Hindlimb muscle (tissue), 1 donor: ENCODE data around the gene ZC3H11A. TPM values are rescaled to one million over a fixed set of nuclear protein-coding genes. Genes with fewer than 3 reads are reported as not detected.
"Not testable (repeated sequence)": the region's sequence is repeated elsewhere in the genome, so short reads cannot be mapped to it uniquely, and the experiment has no call there.

Source experiments
- DNase-seq: peaks from one replicate; pipeline ENCODE4 v3.0.0-alpha.2; 2013
- polyA plus RNA-seq: library from polyadenylated mRNA; unstranded; fragments of 120-200 nt; gene quantifications from one replicate; pipeline ENCODE4 v1.2.1, GENCODE V29; 2013; ENCODE audit not compliant: insufficient read length

Gene ZC3H11A
- polyA plus RNA-seq, 1 donor: 82.4 TPM

DNA sequence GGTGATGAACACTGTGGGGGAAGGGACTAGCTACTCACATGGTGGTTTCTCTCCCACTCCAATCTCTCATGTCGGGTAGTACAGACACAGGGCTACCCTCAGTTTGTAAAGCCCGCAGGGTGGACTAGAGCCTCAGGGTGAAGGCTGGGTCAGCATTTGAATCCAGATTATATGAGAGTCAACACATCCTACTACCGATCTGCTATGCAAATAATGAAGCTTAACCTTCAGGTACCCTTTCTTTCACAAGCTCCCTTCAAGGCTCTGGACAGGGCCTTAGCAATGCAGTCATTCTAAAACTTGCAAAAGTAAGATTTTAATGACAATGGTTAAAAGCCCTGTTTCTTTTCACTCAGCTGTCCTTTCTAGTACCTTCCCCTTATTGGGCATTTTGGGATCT, 5.5 kb upstream of the ZC3H11A start:
- no peak for DNase-seq

- no peak for DNase-seq
These were observed 3.9 kb upstream of the ZC3H11A start for GRCh38 chr1:203791498-203791897.

DNA sequence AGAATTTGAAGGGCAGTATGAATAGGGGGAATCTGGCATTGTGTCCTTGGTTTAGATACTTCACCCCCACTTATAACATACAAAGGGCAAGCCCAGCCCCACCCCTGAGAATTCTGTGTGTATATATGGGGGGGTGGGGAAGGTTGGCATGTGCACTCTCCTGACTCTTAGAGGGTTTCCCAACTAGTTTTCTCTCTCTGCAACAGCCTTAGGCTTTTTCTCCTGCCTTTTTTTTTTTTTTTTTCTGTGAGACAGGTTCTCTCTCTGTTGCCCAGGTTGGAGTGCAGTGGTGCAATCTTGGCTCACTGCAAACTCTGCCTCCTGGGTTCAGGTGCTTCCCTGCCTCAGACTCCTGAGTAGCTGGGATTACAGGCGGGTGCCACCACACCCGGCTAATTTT, 2.9 kb upstream of the ZC3H11A start:
- DNase-seq: no peak

DNA sequence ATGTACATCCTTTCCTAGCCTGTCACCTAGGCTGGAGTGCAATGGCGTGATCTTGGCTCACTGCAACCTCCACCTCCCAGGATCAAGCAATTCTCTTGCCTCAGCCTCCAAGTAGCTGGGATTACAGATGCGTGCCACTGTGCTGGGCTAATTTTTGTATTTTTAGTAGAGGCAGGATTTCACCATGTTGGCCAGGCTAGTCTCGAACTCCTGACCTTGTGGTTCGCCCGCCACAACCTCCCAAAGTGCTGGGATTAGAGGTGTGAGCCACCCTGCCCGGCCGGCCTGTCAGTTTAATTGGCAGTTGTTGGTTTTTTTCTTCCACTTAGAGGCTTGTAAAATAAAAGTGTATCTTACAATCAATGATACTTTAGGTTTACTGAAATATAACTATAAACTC, 1.9 kb upstream of the ZC3H11A start:
- DNase-seq: not testable (repeated sequence)

- DNase-seq: no peak
These were observed 521 bp upstream of the ZC3H11A start for GRCh38 chr1:203794764-203795440.

GRCh38 chr1:203796236-203796605, 798 bp downstream of the ZC3H11A start:
- DNase-seq: peak; percentile 42

GRCh38 chr1:203797216-203797615, 1.8 kb downstream of the ZC3H11A start:
- DNase-seq: no peak

DNA sequence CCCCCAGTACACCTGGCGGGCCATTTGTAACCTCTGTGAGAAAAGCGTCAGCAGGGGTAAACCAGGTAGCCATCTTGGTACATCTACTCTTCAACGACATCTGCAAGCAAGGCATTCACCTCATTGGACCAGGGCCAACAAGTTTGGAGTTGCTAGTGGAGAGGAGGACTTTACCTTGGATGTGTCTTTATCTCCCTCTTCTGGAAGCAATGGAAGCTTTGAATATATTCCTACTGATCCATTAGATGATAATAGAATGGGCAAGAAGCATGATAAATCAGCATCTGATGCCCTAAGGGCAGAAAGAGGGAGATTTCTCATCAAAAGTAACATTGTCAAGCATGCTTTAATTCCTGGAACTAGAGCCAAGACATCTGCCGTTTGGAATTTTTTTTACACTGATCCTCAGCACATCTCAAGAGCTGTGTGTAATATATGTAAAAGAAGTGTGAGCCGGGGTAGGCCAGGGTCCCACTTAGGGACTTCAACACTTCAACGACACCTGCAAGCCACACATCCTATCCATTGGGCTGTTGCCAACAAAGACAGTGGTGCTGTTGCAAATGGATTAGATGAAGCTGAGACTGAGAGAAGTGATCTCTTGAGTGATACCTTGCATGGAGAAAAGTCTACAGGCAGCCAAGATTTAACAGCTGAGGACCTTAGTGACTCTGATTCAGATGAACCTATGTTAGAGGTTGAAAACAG, 2.7 kb downstream of the ZC3H11A start:
- no peak for DNase-seq

DNA sequence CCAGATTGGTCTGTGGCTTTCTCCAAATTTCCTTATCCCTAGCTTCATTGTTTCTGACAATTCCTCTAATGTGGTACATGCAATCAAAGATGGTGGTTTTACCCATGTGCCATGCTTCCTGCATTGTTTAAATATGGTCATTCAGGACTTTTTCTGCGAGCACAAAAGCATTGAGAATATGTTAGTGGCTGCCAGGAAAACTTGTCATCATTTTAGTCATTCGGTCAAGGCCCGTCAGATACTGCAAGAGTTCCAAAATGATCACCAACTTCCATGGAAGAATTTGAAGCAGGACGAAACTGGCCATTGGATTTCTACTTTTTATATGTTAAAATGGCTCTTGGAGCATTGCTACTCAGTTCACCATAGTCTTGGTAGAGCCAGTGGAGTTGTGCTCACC, 3.7 kb downstream of the ZC3H11A start:
- no peak for DNase-seq

GRCh38 chr1:203799971-203800370, 4.5 kb downstream of the ZC3H11A start:
- DNase-seq: no peak

DNA sequence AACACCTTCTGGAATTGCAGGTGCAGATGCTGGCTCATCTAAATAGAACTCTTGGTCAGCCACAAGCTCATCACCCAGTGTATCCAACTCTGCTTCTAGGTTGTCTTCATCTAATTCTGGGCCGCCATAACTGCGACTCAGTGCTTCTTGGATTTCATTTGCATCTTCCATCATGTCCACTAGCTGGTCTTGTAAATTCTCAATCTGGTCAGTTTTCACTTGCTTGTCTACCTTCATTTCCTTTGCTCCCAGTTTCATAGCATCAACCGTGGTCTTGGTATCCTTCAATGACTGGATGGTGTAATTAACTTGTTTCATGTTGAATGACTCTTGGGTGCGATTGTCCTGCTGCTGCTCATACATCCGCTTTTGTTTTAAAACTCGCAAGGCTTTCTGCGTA, 10.3 kb downstream of the ZC3H11A start:
- no peak for DNase-seq

- DNase-seq: no peak
These were observed 11.8 kb downstream of the ZC3H11A start for GRCh38 chr1:203807196-203807595.

DNA sequence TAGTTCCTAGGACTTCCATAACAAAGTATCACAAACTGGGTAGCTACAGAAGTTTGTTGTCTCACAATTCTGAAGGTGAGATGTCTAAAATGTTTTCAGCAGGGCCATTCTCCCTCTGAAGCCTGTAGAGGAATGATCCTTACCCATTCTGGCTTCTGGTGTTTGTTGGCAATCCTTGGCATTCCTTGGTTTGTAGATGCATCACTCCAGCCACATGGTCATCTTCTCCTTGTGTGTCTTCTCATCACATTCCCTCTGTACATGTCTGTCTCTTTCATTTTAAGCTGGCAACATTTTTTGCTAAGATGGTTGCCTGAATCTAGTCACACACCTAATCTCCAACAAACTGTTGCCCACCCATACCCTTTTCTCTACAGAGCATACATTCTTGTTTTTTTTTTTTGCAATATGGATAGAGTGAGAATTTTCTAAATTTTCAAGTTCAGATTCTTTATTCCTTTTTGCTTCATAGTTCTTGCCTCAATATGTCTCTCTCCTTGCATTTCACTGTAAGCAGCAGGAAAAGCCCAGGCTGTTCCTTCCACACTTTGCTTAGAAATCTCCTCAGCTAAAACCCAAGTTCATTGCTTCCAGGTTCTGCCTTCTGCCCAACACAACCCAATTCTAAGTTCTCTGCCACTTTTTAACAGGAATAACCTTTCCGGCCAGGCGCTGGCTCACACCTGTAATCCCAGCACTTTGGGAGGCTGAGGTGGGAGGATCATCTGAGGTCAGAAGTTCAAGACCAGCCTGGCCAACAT, 18.3 kb downstream of the ZC3H11A start:
- DNase-seq: no peak

DNA sequence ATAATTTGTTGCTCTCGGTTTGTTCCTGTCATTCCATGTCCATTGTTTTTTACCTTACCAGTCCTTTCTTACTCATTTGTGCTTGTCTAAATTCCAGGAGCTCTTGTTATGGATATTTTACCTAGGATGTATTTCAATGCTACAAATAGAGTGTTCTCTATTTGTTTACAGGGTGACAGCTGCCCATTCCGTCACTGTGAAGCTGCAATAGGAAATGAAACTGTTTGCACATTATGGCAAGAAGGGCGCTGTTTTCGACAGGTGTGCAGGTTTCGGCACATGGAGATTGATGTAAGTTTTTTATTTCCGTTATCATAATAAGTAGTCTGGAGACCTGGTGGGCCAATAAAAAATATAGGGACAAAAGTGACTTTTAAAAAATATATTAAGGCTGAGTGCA, 23.0 kb downstream of the ZC3H11A start:
- DNase-seq: no peak

DNA sequence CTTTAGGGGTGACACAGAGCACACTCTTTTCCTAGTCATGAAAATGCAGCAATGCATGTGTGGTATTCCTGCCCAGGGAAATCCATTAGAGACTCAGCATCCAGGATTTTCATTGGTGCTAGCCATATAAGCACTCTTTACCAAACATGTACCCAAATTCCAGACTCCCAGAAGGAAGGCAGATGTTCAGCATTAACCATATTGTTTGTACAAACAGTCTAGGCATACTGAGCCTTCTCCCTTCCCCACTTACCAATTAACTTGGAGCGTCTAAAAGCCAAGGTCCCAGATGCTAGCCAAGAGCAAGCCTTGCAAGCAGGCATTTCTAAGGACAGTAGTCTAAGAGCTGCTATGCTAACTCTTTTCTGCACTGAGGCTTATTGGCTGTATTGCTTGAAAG, 27.9 kb downstream of the ZC3H11A start:
- DNase-seq: no peak

GRCh38 chr1:203826175-203826574, 30.8 kb downstream of the ZC3H11A start:
- no peak for DNase-seq

- no peak for DNase-seq
These were observed 32.6 kb downstream of the ZC3H11A start for GRCh38 chr1:203828002-203828401.

- DNase-seq: no peak
These were observed 33.1 kb downstream of the ZC3H11A start for GRCh38 chr1:203828503-203828902.

DNA sequence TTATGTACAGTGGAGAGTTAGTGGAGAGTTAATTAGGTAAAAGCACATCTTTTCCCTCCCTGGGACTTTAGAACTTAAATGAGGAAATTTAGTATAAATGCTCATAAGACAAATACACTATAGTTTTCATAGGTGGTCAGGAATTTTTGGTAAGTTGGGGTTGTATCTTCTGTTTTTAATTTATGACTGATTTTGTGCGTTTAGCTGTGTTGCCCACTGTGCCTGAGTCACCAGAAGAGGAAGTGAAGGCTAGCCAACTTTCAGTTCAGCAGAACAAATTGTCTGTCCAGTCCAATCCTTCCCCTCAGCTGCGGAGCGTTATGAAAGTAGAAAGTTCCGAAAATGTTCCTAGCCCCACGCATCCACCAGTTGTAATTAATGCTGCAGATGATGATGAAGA, 33.8 kb downstream of the ZC3H11A start:
- DNase-seq: not testable (repeated sequence)

DNA sequence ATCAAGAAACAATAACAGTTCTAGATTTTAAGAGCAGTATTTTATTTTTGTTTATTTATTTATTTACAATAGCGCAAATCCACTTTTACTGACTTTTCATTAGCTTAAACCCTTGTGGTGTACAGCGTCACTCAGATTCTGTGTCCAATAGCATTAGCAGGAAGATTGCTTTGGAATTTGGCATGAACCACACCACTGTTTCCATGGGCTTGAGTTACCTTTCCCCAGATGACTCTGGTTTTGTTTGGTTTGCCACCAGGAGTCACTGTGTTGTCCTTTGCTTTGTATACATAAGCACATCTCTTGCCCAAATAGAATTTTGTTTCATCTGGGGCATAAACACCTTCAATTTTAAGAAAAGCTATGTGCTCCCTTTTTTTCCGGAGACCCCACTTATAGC, 40.1 kb downstream of the ZC3H11A start:
- DNase-seq: no peak

- no peak for DNase-seq
These were observed 43.7 kb downstream of the ZC3H11A start for GRCh38 chr1:203839081-203839480.

DNA sequence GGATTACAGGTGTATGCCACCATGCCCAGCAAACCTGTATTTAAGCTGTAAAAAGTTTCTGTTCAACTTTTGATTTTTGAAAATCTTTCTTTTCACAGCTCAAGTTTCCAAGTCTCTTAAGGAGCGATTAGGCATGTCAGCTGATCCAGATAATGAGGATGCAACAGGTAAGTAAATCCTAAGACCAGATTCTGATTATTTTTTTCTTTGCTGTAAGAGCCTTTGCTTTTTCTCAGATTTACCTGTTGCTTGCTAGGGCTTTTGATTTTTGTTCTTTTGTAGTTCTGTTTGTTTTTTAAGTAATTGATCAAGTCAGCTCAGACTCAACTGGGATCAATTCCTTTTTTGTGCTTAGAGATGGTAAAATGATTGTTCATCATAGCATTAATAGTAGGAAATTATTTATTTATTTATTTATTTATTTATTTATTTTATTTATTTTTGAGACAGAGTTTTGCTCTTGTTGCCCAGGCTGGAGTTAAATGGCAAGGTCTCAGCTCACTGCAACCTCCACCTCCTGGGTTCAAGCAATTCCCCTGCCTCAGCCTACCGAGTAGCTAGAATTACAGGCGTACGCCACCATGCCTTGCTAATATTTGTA, 44.9 kb downstream of the ZC3H11A start:
- no peak for DNase-seq

DNA sequence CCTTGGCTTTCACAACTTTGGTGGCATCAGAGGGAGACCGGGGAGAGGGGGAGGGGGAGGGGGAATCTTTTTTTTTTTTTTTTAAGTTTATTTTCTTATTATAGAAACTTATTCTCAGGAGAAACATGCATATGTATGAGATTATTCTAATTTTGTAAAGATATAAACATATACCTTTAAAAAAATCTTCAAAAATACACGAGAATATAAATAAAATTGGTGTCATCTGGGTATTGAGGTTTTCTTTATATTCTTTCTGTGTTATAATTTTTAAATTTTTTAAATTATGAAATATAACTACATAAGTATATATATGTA, 47.1 kb downstream of the ZC3H11A start:
- no peak for DNase-seq

DNA sequence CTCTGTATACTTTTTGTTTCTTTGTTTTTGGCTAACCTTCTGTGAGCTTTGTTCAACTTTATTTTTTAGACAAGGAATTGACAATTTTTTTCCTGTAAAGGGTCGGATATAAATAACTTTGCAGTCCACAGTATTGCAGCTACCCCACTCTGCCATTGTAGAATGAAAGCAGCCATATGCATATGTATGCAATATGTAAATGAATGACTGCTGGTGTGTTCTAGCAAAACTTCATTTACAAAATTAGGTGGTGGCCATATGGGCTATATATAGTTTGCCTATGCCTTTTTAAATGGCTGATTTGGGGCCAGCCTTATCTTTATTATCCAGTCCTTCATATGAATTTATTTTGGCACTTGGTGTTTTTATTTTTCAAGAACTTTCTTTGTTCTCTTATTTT, 48.0 kb downstream of the ZC3H11A start:
- DNase-seq: no peak
